Muscle layer of colon (tissue), 2 donors: Measurements from ENCODE around the gene HPGDS.
"Not testable (repeated sequence)": the region's sequence is repeated elsewhere in the genome, so short reads cannot be mapped to it uniquely, and the experiment has no call there.

Experiments used
- H3K27ac ChIP-seq: one replicate; pipeline ENCODE4 v1.7.0; 2013; ENCODE audit warnings: low read depth, mild to moderate bottlenecking, low read length, moderate library complexity
- H3K27me3 ChIP-seq, 2 donors: one replicate each; pipeline ENCODE4 v1.7.0; 2013; ENCODE audit warnings: low read length in 2 of 2, mild to moderate bottlenecking in 2 of 2; ENCODE audit not compliant: insufficient read depth in 2 of 2, control insufficient read depth in 1 of 2
- H3K36me3 ChIP-seq: one replicate; pipeline ENCODE4 v1.7.0; 2013; ENCODE audit warnings: mild to moderate bottlenecking, low read length; ENCODE audit not compliant: insufficient read depth
- H3K4me1 ChIP-seq: one replicate; pipeline ENCODE4 v1.7.0; 2013; ENCODE audit warnings: mild to moderate bottlenecking, low read length; ENCODE audit not compliant: insufficient read depth
- H3K4me3 ChIP-seq, 2 donors: one replicate each; pipeline ENCODE4 v1.7.0; 2013; ENCODE audit warnings: low read length in 2 of 2, low read depth in 1 of 2, mild to moderate bottlenecking in 1 of 2, moderate library complexity in 1 of 2
- H3K9ac ChIP-seq: one replicate; pipeline ENCODE4 v1.7.0; 2013; ENCODE audit warnings: low read length
- H3K9me3 ChIP-seq: one replicate; pipeline ENCODE4 v1.7.0; 2013; ENCODE audit warnings: mild to moderate bottlenecking, low read length
- donor health status: abdominal sarcoma.
- donor health status: Adenocarcinoma of cecum.

HPGDS gene

DNA sequence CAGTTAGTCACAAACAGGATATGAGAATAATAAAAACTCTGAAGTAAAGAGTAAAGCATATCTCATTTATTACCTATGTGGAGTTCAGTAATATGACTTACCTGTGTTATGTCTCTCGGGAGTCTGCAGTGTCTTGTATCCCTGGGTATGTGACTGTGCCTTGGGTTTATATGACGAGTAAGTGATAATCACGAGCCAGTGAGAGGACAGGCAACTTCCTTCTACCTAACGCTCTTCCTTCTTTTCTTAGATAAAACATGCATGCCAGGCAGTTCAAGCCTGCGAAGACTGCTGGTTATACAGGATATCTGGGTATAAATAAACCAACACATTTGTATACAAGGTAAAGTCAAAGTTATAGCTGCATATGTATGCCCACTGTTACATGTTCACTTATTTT, at the start of gene HPGDS:
Gene HPGDS (minus strand): TSS at position 143 of the 400 bp plus-strand sequence. CDS start 8,207 bp downstream, outside the sequence.
- Histone ChIP-seq H3K27me3 (no peaks in the 10 kb centered on the region), H3K9me3 (no peaks in the 10 kb centered on the region), H3K36me3 (no peaks in the 10 kb centered on the region), H3K27ac (no peak within 1 kb of the TSS), H3K4me1 (no peaks in the 10 kb centered on the region), H3K4me3 (no peak within 1 kb of the TSS), H3K9ac (no peak within 1 kb of the TSS)

DNA sequence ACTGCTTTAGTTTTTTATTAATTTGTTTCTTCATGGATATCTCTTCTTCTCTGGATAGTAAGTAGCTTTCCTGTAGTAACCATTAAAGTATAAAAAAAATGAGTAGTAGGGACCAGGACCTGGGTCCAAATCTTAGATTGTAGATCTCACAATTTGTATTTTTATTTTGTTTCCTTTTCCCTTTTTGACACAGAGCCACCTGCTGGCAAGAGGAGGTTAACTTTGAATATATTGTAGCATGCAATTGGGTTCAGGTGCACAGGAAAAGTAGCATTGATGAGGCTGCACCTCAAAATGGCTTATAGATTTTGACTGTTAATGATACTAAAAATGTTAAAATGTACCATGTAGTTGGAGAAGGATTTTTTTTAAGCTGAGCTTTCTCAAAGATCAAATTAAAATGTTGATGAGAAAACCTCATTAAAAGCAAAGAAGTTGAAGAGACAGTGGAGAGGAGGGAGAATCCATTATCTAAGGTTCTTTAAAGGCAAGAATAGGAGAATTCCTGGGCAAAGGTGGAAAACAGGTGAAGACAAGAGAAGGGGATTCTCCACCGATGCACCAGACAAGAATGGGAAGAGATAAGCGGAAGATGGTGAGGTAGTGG, 48.3 kb upstream of the HPGDS start:
- no peaks in the 10 kb centered on the region for H3K9me3 ChIP-seq
- no peak overlapping the region for H3K27ac ChIP-seq
- H3K9ac ChIP-seq, result no peak overlapping the region
- H3K4me3 ChIP-seq, result no peak overlapping the region
- no peaks in the 10 kb centered on the region for H3K36me3 ChIP-seq
- H3K27me3 ChIP-seq, result no peaks in the 10 kb centered on the region
- H3K4me1 ChIP-seq, result no peaks in the 10 kb centered on the region

DNA sequence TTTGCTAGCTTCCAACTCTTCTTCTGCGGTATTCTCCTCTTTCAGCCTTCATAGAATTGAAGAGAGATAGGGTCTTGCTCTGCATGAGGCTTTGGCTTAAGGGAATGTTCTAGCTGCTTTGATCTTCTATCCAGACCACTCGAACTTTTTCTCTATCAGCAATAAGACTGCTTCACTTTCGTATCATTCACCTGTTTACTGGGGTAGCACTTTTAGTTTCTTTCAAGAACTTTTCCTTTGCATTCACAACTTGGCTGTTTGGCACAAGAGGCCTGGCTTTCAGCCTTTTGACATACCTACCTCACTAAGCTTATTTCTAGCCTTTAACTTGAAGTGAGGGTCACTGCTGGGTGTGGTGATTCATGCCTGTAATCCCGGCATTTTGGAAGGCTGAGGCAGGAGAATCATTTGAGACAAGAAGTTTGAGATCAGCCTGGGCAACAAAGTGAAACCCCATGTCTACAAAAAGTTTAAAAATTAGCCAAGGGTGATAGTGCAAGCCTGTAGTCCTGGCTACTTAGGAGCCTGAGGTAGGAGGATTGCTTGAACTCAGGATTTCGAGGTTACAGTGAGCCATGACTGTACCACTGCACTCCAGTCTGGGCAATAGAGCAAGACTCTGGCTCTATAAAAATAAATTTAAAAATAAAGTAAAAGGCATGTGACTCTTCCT, 47.1 kb upstream of the HPGDS start:
- H3K9ac ChIP-seq, result no peak overlapping the region
- no peaks in the 10 kb centered on the region for H3K36me3 ChIP-seq
- H3K9me3 ChIP-seq, result no peaks in the 10 kb centered on the region
- H3K4me1 ChIP-seq, result no peaks in the 10 kb centered on the region
- no peak overlapping the region for H3K4me3 ChIP-seq
- H3K27me3 ChIP-seq, result no peaks in the 10 kb centered on the region
- no peak overlapping the region for H3K27ac ChIP-seq

DNA sequence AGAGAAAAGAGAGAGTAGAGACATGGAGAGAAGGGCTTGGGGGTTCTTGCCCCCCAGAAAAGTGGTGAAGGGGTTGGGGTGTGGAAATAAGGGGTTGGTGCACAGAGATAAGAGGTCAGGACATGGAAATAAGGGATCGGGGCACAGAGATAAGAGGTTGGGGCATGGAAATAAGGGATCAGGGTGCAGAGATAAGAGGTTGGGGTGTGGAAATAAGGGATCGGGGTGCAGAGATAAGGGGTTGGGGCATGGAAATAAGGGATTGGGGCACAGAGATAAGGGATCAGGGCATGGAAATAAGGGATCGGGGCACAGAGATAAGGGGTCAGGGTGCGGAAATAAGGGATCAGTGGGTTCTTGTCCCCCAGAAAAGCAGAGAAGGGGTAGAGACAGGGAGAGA, 45.3 kb upstream of the HPGDS start:
- H3K9ac ChIP-seq, H3K4me3 ChIP-seq, H3K9me3 ChIP-seq, H3K36me3 ChIP-seq, H3K27ac ChIP-seq, H3K4me1 ChIP-seq, H3K27me3 ChIP-seq: not testable (repeated sequence)

DNA sequence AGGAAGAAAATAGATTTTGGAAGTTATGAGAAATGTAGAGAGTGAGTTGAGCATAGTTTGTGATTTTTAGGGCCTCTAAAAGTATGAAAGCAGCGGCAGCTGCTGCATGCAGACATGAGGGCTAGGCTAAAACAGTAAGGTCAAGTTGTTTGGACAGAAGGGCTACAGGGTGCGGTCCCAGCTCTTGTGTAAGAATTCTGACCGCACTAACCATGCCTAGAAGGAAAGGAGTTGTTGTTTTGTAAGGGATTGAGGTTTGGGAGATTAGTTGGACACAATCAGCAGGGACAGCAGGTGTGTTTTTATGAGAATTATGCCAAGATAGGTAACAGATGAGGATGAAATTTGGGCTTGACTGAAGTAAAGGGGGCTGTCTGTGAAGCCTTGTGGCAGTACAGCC, 42.8 kb upstream of the HPGDS start:
- not testable (repeated sequence) for H3K27me3 ChIP-seq, H3K4me3 ChIP-seq, H3K9ac ChIP-seq, H3K9me3 ChIP-seq, H3K27ac ChIP-seq, H3K4me1 ChIP-seq, H3K36me3 ChIP-seq

DNA sequence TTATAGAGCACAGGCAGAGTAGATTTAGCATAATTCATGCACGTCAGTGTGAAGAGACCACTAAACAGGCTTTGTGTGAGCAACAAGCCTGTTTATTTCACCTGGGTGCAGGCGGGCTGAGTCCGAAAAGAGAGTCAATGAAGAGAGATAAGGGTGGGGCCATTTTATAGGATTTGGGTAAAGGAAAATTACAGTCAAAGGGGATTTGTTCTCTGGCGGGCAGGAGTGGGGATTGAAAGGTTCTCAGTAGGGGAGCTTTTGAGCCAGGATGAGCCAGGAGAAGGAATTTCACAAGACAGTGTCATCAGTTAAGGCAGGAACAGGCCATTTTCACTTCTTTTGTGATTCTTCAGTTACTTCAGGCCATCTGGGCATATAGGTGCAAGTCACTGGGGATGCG, 40.3 kb upstream of the HPGDS start:
- not testable (repeated sequence) for H3K27ac ChIP-seq, H3K9me3 ChIP-seq, H3K27me3 ChIP-seq, H3K9ac ChIP-seq, H3K36me3 ChIP-seq, H3K4me3 ChIP-seq, H3K4me1 ChIP-seq

DNA sequence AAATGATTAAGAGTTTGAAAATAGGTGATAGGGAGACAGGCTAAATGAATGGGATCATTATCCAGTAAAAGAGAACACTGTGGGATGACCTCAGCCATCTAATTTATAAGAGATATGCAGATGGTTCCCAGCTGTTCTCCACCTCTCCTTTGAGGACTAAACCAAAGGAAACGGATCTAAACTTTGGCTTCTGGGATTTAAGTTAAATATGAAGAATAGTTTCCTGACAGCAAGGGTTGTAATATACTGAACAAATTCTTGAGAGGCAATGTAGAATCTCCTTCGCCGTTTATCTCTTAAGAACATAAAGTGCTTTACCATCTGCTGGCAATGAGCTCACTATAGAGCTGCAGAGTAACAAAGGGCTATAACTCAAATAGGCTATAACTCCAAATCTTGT, 35.4 kb upstream of the HPGDS start:
- Histone ChIP-seq H3K9me3 (no peaks in the 10 kb centered on the region), H3K36me3 (no peaks in the 10 kb centered on the region), H3K9ac (no peak overlapping the region), H3K27me3 (no peaks in the 10 kb centered on the region), H3K4me3 (no peak overlapping the region), H3K27ac (no peak overlapping the region), H3K4me1 (no peaks in the 10 kb centered on the region)

DNA sequence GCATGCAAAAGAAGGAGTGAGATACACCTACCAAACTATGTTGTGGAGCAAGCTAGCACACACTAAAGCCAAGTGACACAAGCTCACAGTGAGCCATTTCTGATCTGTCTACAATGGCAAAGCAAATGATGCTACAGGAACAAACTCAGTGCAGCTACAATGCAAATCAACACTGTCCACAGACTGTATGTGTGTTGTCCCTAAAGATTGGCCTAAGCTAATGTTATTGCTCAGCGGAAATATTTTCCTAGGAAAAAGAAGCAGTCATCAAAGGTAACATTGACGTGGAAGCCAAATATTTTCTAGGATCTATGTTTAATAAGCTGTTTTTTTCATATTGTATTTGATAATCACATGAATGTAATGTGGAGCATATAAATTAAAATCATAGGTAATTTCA, 34.7 kb upstream of the HPGDS start:
- H3K36me3 ChIP-seq, result no peaks in the 10 kb centered on the region
- no peaks in the 10 kb centered on the region for H3K27me3 ChIP-seq
- no peaks in the 10 kb centered on the region for H3K4me1 ChIP-seq
- H3K27ac ChIP-seq, result no peak overlapping the region
- H3K4me3 ChIP-seq, result no peak overlapping the region
- no peak overlapping the region for H3K9ac ChIP-seq
- H3K9me3 ChIP-seq, result no peaks in the 10 kb centered on the region

DNA sequence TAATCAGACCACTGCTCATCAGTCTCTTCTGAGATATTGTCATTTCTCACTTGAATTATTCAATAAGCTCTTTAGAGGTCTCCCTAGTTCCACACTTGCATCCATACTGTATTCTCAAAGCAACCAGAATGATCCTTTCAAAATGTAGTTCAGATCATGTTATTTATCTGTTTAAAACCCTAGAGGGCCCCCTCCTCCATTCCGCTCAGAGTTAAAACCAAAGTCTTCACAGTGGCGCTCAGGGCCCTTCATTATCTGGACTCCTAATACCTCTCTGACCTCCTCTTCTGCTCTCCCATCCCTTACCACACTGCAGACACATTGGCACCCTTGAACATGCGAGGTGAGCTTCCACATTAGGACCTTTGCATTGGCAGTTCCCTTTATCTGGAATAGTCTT, 32.7 kb upstream of the HPGDS start:
- Histone ChIP-seq H3K36me3 (no peaks in the 10 kb centered on the region), H3K4me1 (no peaks in the 10 kb centered on the region), H3K27me3 (no peaks in the 10 kb centered on the region)

DNA sequence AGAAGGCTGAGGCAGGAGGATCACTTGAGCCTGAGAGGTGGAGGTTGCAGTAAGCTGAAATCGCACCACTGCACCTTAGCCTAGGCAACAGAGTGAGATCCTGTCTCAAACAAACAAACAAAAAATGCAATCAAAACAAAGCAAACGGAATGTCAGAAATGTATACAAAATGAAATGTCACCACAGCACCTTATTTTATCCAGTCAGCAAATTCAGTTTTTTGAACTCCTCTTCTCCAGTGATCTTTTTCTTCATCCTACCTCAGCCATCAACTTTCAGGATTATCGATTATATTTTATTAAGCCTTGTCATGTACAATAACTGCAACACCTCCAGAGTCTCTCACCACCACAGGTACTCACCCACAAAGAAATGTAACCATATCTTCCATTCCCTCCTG, 31.1 kb upstream of the HPGDS start:
- no peaks in the 10 kb centered on the region for H3K9me3 ChIP-seq
- no peaks in the 10 kb centered on the region for H3K36me3 ChIP-seq
- no peak overlapping the region for H3K9ac ChIP-seq
- no peaks in the 10 kb centered on the region for H3K27me3 ChIP-seq
- no peak overlapping the region for H3K4me3 ChIP-seq
- H3K27ac ChIP-seq, result no peak overlapping the region
- H3K4me1 ChIP-seq, result no peaks in the 10 kb centered on the region

More for the DNA sequence above, 32.7 kb upstream of the HPGDS start:
- Histone ChIP-seq H3K4me3 (no peak overlapping the region), H3K27ac (no peak overlapping the region), H3K9me3 (no peaks in the 10 kb centered on the region), H3K9ac (no peak overlapping the region)

DNA sequence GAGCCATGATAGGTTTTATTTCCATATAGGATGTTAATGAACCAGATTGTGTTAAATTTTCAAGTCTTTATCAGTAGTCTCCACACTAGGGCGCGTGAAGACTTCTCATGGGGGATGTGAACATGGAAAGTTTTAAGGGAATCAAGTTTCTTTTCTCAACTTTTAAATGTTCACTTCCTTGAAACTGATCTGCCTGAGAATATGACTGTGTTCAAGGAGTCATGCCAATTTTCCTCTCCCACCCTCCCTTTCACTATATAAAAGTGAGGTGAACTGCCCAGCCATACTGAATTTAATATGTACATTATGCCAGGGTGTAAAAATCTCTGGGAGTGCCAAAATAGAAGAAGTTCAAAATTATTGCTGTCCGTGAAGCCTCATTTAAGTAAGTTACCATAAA, 30.4 kb upstream of the HPGDS start:
- H3K4me1 ChIP-seq, result no peaks in the 10 kb centered on the region
- H3K36me3 ChIP-seq, result no peaks in the 10 kb centered on the region
- no peaks in the 10 kb centered on the region for H3K9me3 ChIP-seq
- no peak overlapping the region for H3K27ac ChIP-seq
- H3K9ac ChIP-seq, result no peak overlapping the region
- no peak overlapping the region for H3K4me3 ChIP-seq
- no peaks in the 10 kb centered on the region for H3K27me3 ChIP-seq
